Activated CD4-positive, alpha-beta T cell treated with anti-CD3 and anti-CD28 coated beads for 36 hours (primary cell): Measurements from ENCODE around the gene TGFBR1. TPM values are rescaled to one million over a fixed set of nuclear protein-coding genes. Genes with fewer than 3 reads are reported as not detected.

Experiments used
- ATAC-seq: fragments of 200-7000 bp; cut with Tn5 transposase; one replicate; pipeline ENCODE4 v1.10.0; 2021; ENCODE audit warnings: mild to moderate bottlenecking, moderate library complexity
- CTCF ChIA-PET: fragments of 350-600 bp; sonication (Branson Sonifier 250); formaldehyde crosslinking; loops from one replicate; lab custom pipeline; 2021; ENCODE audit warnings: antibody characterized with exemption; lab: Charles Lee
- POLR2A ChIA-PET: fragments of 350-600 bp; sonication (Branson Sonifier 250); formaldehyde crosslinking; loops from one replicate; lab custom pipeline; 2021; ENCODE audit warnings: antibody characterized with exemption, inconsistent platforms; lab: Charles Lee
- DNase-seq: peaks from one replicate; pipeline ENCODE4 v3.0.0-alpha.2; 2020
- H3K27ac Mint-ChIP-seq: one replicate; pipeline ENCODE4 v1.8.0; 2021; ENCODE audit warnings: mixed read lengths
- H3K27me3 Mint-ChIP-seq: one replicate; pipeline ENCODE4 v1.8.0; 2021; ENCODE audit warnings: mixed read lengths
- H3K36me3 Mint-ChIP-seq: one replicate; pipeline ENCODE4 v1.8.0; 2021; ENCODE audit warnings: low read depth, mixed read lengths
- H3K4me1 Mint-ChIP-seq: one replicate; pipeline ENCODE4 v1.8.0; 2021; ENCODE audit warnings: mixed read lengths
- H3K4me3 Mint-ChIP-seq: one replicate; pipeline ENCODE4 v1.8.0; 2021; ENCODE audit warnings: mild to moderate bottlenecking, moderate library complexity, mixed read lengths
- H3K9me3 Mint-ChIP-seq: one replicate; pipeline ENCODE4 v1.8.0; 2021; ENCODE audit warnings: low read depth, mixed read lengths
- intact Hi-C, 2 experiments: fragments of 100-400 bp; cut with DNase I in 1 of 2; cut with micrococcal nuclease in 1 of 2; formaldehyde crosslinking; loops; one replicate each; pipeline versions ENCODE4 v1.14.2 to v1.15.1; 2022 to 2024; cut with DNase I, micrococcal nuclease
- total RNA-seq, 2 experiments: library from RNA; stranded (reverse); gene quantifications; one replicate each; pipeline ENCODE4 v1.2.3, GENCODE V29; 2021

Gene TGFBR1
- total RNA-seq, 2 experiments from 2014 or later = 18.6 to 19.3 TPM

DNA sequence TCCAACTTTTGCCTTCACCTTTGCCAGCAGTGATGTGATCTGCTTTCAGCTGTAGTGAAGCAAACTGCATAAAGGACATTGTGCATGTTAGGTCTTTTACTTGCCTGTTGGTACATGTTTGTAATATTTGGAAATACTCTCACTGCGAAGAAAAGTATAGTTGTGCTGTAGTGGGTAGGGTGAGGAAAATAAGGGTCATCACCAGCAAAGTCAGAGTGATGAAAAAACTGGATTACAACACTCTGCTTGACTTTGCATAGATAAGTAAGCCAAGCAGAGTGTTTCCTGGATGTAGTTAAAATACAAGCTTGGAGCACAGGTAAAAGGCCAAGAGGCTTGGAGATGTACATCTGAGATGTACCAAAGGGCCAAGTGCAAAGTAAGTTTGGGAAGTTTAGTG is 16.7 kb downstream of the TGFBR1 start:
- Mint-ChIP-seq H3K4me3 (no peak overlapping the region), H3K9me3 (no peaks in the 10 kb centered on the region), H3K36me3 (peaks cover 3% of the 10 kb centered on the region), H3K27ac (peak overlapping the region; percentile 8), H3K27me3 (no peaks in the 10 kb centered on the region), H3K4me1 (peaks cover 77% of the 10 kb centered on the region)
- POLR2A ChIA-PET = no interaction called here
- intact Hi-C loops = no loop called here
- CTCF ChIA-PET = interaction anchor here (1.2 kb wide), 2 partner anchors 18 kb away, joined by 3 to 5 read pairs; no protein-coding TSS in a partner anchor
- DNase-seq = no peak
- ATAC-seq = no peak

GRCh38 chr9:99124534-99125255 is 19.8 kb downstream of the TGFBR1 start:
- H3K9me3 Mint-ChIP-seq = peaks cover 3% of the 10 kb centered on the region
- intact Hi-C loops = no loop called here
- H3K4me1 Mint-ChIP-seq = peaks cover 89% of the 10 kb centered on the region
- H3K4me3 Mint-ChIP-seq = no peak overlapping the region
- no peak overlapping the region for H3K27ac Mint-ChIP-seq
- H3K36me3 Mint-ChIP-seq = peaks cover 20% of the 10 kb centered on the region
- no peaks in the 10 kb centered on the region for H3K27me3 Mint-ChIP-seq
- ATAC-seq (no peak), DNase-seq (no peak)
- CTCF ChIA-PET = interaction anchor here (0.6 to 1.6 kb wide), 4 partner anchors 11 to 23 kb away, joined by 3 to 6 read pairs (median 4); no protein-coding TSS in a partner anchor
- POLR2A ChIA-PET = no interaction called here

DNA sequence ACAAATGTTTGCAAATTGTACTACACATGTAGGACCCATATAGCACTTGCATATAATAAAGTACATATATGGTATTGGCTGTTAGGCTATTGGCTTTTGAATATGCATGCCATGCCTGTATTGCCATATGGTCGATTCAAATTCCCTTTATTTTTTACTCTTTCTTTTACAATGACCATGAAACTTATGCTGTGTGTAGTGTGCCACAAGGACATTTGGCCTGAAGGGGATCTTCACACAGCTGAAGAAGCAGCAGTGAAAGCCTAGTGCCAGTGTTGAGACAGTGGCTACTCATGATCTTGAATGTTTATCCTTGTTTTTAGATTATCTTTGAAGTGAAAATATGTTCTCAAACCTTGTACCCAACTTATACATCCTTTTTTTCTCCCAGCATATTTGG is 20.5 kb downstream of the TGFBR1 start:
- ChIA-PET CTCF (interaction anchor here (0.7 kb wide), 1 partner anchor 11 kb away, joined by 3 read pairs; no protein-coding TSS in a partner anchor), POLR2A (no interaction called here)
- ATAC-seq = no peak
- Mint-ChIP-seq H3K4me3 (no peak overlapping the region), H3K4me1 (peaks cover 89% of the 10 kb centered on the region), H3K36me3 (peaks cover 21% of the 10 kb centered on the region), H3K9me3 (peaks cover 3% of the 10 kb centered on the region), H3K27ac (no peak overlapping the region), H3K27me3 (no peaks in the 10 kb centered on the region)
- intact Hi-C loops = no loop called here
- no peak for DNase-seq

DNA sequence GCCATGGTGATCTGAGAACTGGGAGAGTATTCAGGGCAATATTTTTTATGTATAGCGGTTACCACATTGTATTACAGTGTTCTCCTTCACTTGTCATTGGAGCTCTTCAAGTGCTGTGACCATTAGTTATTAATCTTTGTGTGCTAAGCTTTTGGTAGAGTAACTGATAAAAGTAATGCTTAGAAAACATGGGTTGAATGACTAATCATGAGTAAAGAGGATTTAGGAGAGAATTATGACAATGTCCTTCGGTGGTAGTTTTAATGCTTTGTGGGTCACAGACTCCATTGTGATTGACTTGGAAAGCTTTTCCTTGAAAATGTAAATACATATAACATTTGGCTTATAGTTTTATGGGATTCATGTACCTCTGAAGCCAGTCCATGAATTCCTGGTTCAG is 21.4 kb downstream of the TGFBR1 start:
- H3K4me1 Mint-ChIP-seq = peaks cover 87% of the 10 kb centered on the region
- no peak overlapping the region for H3K27ac Mint-ChIP-seq
- no peak for ATAC-seq
- no peaks in the 10 kb centered on the region for H3K27me3 Mint-ChIP-seq
- CTCF ChIA-PET = interaction anchor here (1.1 to 1.7 kb wide), 4 partner anchors 11 to 150 kb away, joined by 3 to 6 read pairs (median 6); partner anchors contain the start of gene TGFBR1
- no peak for DNase-seq
- intact Hi-C loops = loop anchor here in 1 of 2 experiments (2.0 kb wide), 1 partner anchor 20 kb away; no protein-coding TSS in a partner anchor
- no peak overlapping the region for H3K4me3 Mint-ChIP-seq
- POLR2A ChIA-PET = no interaction called here
- H3K36me3 Mint-ChIP-seq = peaks cover 21% of the 10 kb centered on the region
- H3K9me3 Mint-ChIP-seq = peaks cover 3% of the 10 kb centered on the region

GRCh38 chr9:99127356-99128132 is 22.6 kb downstream of the TGFBR1 start:
- intact Hi-C loops = loop anchor here in 1 of 2 experiments (1.0 to 2.0 kb wide), 2 partner anchors 8 to 21 kb away; no protein-coding TSS in a partner anchor
- ATAC-seq (peak; percentile 83), DNase-seq (no peak)
- ChIA-PET POLR2A (interaction anchor here (0.6 kb wide), 1 partner anchor 8 kb away, joined by 4 read pairs; no protein-coding TSS in a partner anchor), CTCF (interaction anchor here (0.8 to 1.7 kb wide), 3 partner anchors 9 to 14 kb away, joined by 4 to 5 read pairs (median 5); no protein-coding TSS in a partner anchor)
- Mint-ChIP-seq H3K9me3 (peaks cover 3% of the 10 kb centered on the region), H3K27me3 (no peaks in the 10 kb centered on the region), H3K36me3 (peaks cover 29% of the 10 kb centered on the region), H3K4me1 (peaks cover 79% of the 10 kb centered on the region), H3K27ac (peak overlapping the region; percentile 61), H3K4me3 (no peak overlapping the region)

DNA sequence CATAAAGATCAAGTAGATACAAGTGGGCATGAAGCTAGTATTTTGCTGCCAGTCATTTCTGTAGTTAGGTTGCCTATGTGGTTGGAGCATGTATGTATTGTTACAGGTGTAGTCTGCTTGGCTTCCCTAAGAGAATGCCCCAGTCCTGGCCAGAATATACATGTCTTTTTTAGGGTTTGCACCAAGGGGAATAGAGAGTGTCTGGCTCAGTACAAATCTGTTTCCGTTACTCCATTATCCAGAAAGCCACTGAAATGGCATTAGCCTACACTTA is 23.2 kb downstream of the TGFBR1 start:
- Mint-ChIP-seq H3K4me1 (peaks cover 80% of the 10 kb centered on the region), H3K9me3 (peaks cover 3% of the 10 kb centered on the region), H3K27ac (peak overlapping the region; percentile 61), H3K4me3 (no peak overlapping the region), H3K36me3 (peaks cover 31% of the 10 kb centered on the region), H3K27me3 (no peaks in the 10 kb centered on the region)
- ChIA-PET POLR2A (no interaction called here), CTCF (interaction anchor here (1.3 kb wide), 1 partner anchor 9 kb away, joined by 5 read pairs; no protein-coding TSS in a partner anchor)
- ATAC-seq = peak; percentile 68
- intact Hi-C loops = no loop called here
- no peak for DNase-seq

DNA sequence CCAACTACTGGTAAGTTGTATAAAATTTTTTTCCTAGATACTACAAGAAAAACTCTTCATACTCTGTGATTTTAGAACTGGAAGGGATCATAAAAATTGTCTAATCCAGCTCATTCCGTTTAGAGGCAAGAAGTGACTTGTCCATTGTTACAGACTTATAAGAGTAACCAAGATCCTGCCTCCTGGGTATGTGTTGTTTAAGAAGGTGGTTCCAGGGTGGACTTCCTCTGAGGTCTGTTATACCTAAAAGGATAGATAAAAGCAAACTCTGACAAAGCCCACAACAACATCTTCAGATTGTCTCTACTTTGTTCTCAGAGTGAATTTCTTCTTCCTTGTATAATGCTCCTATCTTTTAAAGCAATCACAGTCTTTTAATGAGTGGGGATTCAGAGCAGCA is 24.2 kb downstream of the TGFBR1 start:
- Mint-ChIP-seq H3K9me3 (peaks cover 3% of the 10 kb centered on the region), H3K36me3 (peaks cover 31% of the 10 kb centered on the region), H3K27me3 (no peaks in the 10 kb centered on the region), H3K4me1 (peaks cover 79% of the 10 kb centered on the region), H3K4me3 (no peak overlapping the region), H3K27ac (peak overlapping the region; percentile 55)
- intact Hi-C loops = no loop called here
- CTCF ChIA-PET = interaction anchor here (0.9 to 1.3 kb wide), 2 partner anchors 10 to 12 kb away, joined by 4 read pairs; no protein-coding TSS in a partner anchor
- POLR2A ChIA-PET = no interaction called here
- DNase-seq (no peak), ATAC-seq (no peak)

DNA sequence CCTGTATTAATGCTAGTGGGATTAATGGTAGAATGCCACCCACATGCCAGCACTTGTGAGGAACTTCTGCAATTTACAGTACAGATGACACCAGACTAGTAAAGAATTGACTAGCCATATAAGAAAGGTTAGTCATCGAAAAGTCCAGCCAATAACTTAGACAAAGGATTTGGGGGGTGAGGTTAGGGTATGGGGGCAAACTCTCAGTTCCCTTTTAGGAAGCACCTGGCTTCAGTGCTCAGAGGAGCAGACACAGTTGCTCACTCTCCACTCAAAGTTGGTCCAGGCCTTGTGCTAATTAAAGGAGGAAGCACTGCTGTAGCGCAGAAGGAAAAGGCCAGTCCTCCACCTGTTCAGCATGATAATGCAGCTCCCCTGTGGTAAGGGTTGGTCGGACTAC is 25.2 kb downstream of the TGFBR1 start:
- intact Hi-C loops = loop anchor here in 1 of 2 experiments (2.0 kb wide), 1 partner anchor 25 kb away; the partner anchor contains the start of gene TGFBR1

GRCh38 chr9:99133145-99133544 is 28.2 kb downstream of the TGFBR1 start:
- CTCF ChIA-PET = interaction anchor here (0.7 to 1.6 kb wide), 8 partner anchors 13 to 284 kb away, joined by 3 to 8 read pairs (median 3); no protein-coding TSS in a partner anchor
- intact Hi-C loops = no loop called here
- DNase-seq (no peak), ATAC-seq (no peak)
- Mint-ChIP-seq H3K36me3 (peaks cover 19% of the 10 kb centered on the region), H3K27ac (no peak overlapping the region), H3K9me3 (no peaks in the 10 kb centered on the region), H3K4me3 (no peak overlapping the region), H3K4me1 (peaks cover 77% of the 10 kb centered on the region), H3K27me3 (no peaks in the 10 kb centered on the region)
- POLR2A ChIA-PET = no interaction called here

More for the DNA sequence above, 25.2 kb downstream of the TGFBR1 start:
- Mint-ChIP-seq H3K9me3 (peaks cover 3% of the 10 kb centered on the region), H3K36me3 (peaks cover 31% of the 10 kb centered on the region), H3K4me1 (peaks cover 78% of the 10 kb centered on the region), H3K27me3 (no peaks in the 10 kb centered on the region), H3K4me3 (no peak overlapping the region), H3K27ac (peak overlapping the region; percentile 29)
- DNase-seq = no peak
- peak; percentile 30 for ATAC-seq
- ChIA-PET POLR2A (no interaction called here), CTCF (no interaction called here)

DNA sequence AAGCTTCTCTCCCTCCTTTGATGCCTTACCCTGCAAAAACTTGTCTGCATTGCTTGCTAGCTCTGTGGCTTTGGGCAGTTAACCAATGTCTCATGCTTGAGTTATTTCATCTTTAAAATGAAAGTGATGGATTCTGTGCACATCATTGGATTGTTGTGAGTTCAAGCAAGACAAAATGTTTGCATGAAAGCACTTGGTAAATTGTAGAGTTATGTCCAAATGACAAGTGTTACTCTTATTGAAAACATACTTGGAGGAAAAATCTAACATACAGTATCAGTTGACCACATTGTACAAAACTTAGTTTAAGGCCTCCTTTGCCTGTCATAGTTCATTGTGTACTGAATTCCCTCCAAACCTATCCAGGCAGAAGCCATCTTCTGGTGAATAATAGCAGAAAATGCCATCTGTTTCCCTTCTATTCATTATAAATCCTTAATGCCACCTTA is 30.0 kb downstream of the TGFBR1 start:
- ChIA-PET POLR2A (interaction anchor here (0.6 kb wide), 1 partner anchor 67 kb away, joined by 3 read pairs; no protein-coding TSS in a partner anchor), CTCF (interaction anchor here (0.6 to 9.7 kb wide), 7 partner anchors 14 to 286 kb away, joined by 3 to 76 read pairs (median 3); no protein-coding TSS in a partner anchor)
- Mint-ChIP-seq H3K36me3 (peaks cover 18% of the 10 kb centered on the region), H3K27me3 (no peaks in the 10 kb centered on the region), H3K4me3 (peak overlapping the region; percentile 29), H3K4me1 (peaks cover 66% of the 10 kb centered on the region), H3K9me3 (no peaks in the 10 kb centered on the region), H3K27ac (peak overlapping the region; percentile 86)
- intact Hi-C loops = no loop called here
- ATAC-seq = peak; percentile 32
- DNase-seq = no peak

GRCh38 chr9:99135456-99135855 is 30.5 kb downstream of the TGFBR1 start:
- ATAC-seq (peak; percentile 80), DNase-seq (no peak)
- H3K27me3 Mint-ChIP-seq = no peaks in the 10 kb centered on the region
- peaks cover 19% of the 10 kb centered on the region for H3K36me3 Mint-ChIP-seq
- peaks cover 63% of the 10 kb centered on the region for H3K4me1 Mint-ChIP-seq
- H3K4me3 Mint-ChIP-seq = peak overlapping the region; percentile 29
- H3K27ac Mint-ChIP-seq = peak overlapping the region; percentile 86
- intact Hi-C loops = no loop called here
- ChIA-PET POLR2A (interaction anchor here (0.6 kb wide), 1 partner anchor 67 kb away, joined by 3 read pairs; no protein-coding TSS in a partner anchor), CTCF (interaction anchor here (0.6 to 9.7 kb wide), 8 partner anchors 13 to 287 kb away, joined by 3 to 76 read pairs (median 3); no protein-coding TSS in a partner anchor)
- no peaks in the 10 kb centered on the region for H3K9me3 Mint-ChIP-seq
